CD14-positive monocyte (primary cell): ENCODE results near the gene COL15A1. TPM values are rescaled to one million over a fixed set of nuclear protein-coding genes. Genes with fewer than 3 reads are reported as not detected.

Experiments
- DNase-seq, 3 donors: peaks; one replicate each; pipeline ENCODE4 v3.0.0-alpha.2; 2011 to 2022
- H2AFZ ChIP-seq: 2 replicates; pipeline ENCODE4 v1.6.0; 2012; ENCODE audit warnings: mild to moderate bottlenecking, low read depth, low read length, inconsistent platforms; ENCODE audit not compliant: insufficient read depth, poor library complexity, severe bottlenecking
- H3K27ac ChIP-seq, 2 donors: 1 replicate in 1 of 2; 2 replicates in 1 of 2; pipeline ENCODE4 v1.5.1; 2012 to 2013; ENCODE audit warnings: low read length in 2 of 2, control low read depth in 1 of 2, inconsistent platforms in 1 of 2, low read depth in 1 of 2, mild to moderate bottlenecking in 1 of 2
- H3K27me3 ChIP-seq, 2 donors: one replicate each; pipeline versions ENCODE4 v1.6.0 to v1.6.1; 2011 to 2013; ENCODE audit warnings: low read length in 2 of 2; ENCODE audit not compliant: control insufficient read depth in 2 of 2, insufficient read depth in 2 of 2
- H3K36me3 ChIP-seq, 2 donors: replicated peaks in 1 of 2; 1 replicate in 1 of 2; 2 replicates in 1 of 2; pipeline versions ENCODE4 v1.5.1 to v1.6.1; 2012 to 2013; ENCODE audit warnings: low read length in 2 of 2, control low read depth in 1 of 2, inconsistent platforms in 1 of 2, mild to moderate bottlenecking in 1 of 2; ENCODE audit not compliant: insufficient read depth in 2 of 2, control insufficient read depth in 1 of 2
- H3K4me1 ChIP-seq, 2 donors: 1 replicate in 1 of 2; 2 replicates in 1 of 2; pipeline versions ENCODE4 v1.5.1 to v1.6.1; 2012 to 2013; ENCODE audit warnings: low read length in 2 of 2, control low read depth in 1 of 2, inconsistent platforms in 1 of 2, mild to moderate bottlenecking in 1 of 2, moderate library complexity in 1 of 2; ENCODE audit not compliant: insufficient read depth in 2 of 2, control insufficient read depth in 1 of 2
- H3K4me2 ChIP-seq: replicated peaks from 2 replicates; pipeline ENCODE3; 2012; ENCODE audit warnings: low read length, moderate library complexity, mild to moderate bottlenecking; ENCODE audit not compliant: poor library complexity, severe bottlenecking; ENCODE audit errors: extremely low read depth
- H3K4me3 ChIP-seq, 3 experiments: fragments of 200-600 bp in 1 of 3; sonication (generic) in 1 of 3; replicated peaks in 1 of 3; 1 replicate in 2 of 3; 2 replicates in 1 of 3; pipeline ENCODE4 v1.5.1; 2011 to 2013; ENCODE audit warnings: low read length in 3 of 3, mild to moderate bottlenecking in 3 of 3, control low read depth in 2 of 3, low read depth in 2 of 3, inconsistent platforms in 1 of 3, moderate library complexity in 1 of 3
- H3K79me2 ChIP-seq: 2 replicates; pipeline ENCODE4 v1.6.0; 2012; ENCODE audit warnings: mild to moderate bottlenecking, control low read depth, inconsistent platforms, low read length, moderate library complexity; ENCODE audit not compliant: insufficient read depth
- H3K9ac ChIP-seq: 2 replicates; pipeline ENCODE4 v1.6.0; 2017; ENCODE audit warnings: low read length, mild to moderate bottlenecking; ENCODE audit not compliant: insufficient read depth, poor library complexity, severe bottlenecking
- H3K9me3 ChIP-seq, 2 donors: replicated peaks in 1 of 2; 1 replicate in 1 of 2; 2 replicates in 1 of 2; pipeline versions ENCODE4 v1.5.1 to v1.6.1; 2012 to 2013; ENCODE audit warnings: low read length in 2 of 2, control low read depth in 1 of 2; ENCODE audit not compliant: control insufficient read depth in 1 of 2, insufficient read depth in 1 of 2
- H4K20me1 ChIP-seq: 2 replicates; pipeline ENCODE4 v1.6.0; 2012; ENCODE audit warnings: mild to moderate bottlenecking, low read length, control low read depth, moderate library complexity; ENCODE audit not compliant: insufficient read depth
- H3K27ac Mint-ChIP-seq, 7 donors: one replicate each; pipeline ENCODE4 v1.8.0; 2020; ENCODE audit warnings: mild to moderate bottlenecking in 7 of 7, mixed read lengths in 7 of 7, moderate library complexity in 6 of 7, inconsistent platforms in 2 of 7
- H3K27me3 Mint-ChIP-seq, 3 donors: one replicate each; pipeline ENCODE4 v1.8.0; 2021 to 2022; ENCODE audit warnings: low read depth in 3 of 3, mild to moderate bottlenecking in 3 of 3, mixed read lengths in 3 of 3, moderate library complexity in 3 of 3, inconsistent platforms in 1 of 3
- H3K36me3 Mint-ChIP-seq, 2 donors: one replicate each; pipeline ENCODE4 v1.8.0; 2020; ENCODE audit warnings: mixed read lengths in 2 of 2, inconsistent platforms in 1 of 2, mild to moderate bottlenecking in 1 of 2
- H3K4me1 Mint-ChIP-seq: one replicate; pipeline ENCODE4 v1.8.0; 2020; ENCODE audit warnings: mild to moderate bottlenecking, mixed read lengths
- H3K4me3 Mint-ChIP-seq, 2 donors: one replicate each; pipeline ENCODE4 v1.8.0; 2020; ENCODE audit warnings: mild to moderate bottlenecking in 2 of 2, mixed read lengths in 2 of 2, moderate library complexity in 1 of 2
- H3K9me3 Mint-ChIP-seq, 7 donors: one replicate each; pipeline ENCODE4 v1.8.0; 2020 to 2022; ENCODE audit warnings: mixed read lengths in 7 of 7, mild to moderate bottlenecking in 6 of 7, moderate library complexity in 6 of 7, inconsistent platforms in 2 of 7
- WGBS: methylation state at CpG from one replicate; pipeline ENCODE4 v1.1.5; 2013; ENCODE audit warnings: missing lambda C conversion rate; ENCODE audit not compliant: insufficient coverage; 5-methylcytosine and 5-hydroxymethylcytosine counted together
- intact Hi-C, 2 donors: fragments of 100-400 bp; cut with micrococcal nuclease; formaldehyde crosslinking; loops; one replicate each; pipeline versions ENCODE4 v1.15.0 to v1.15.1; 2023
- polyA plus RNA-seq, 3 donors: library from polyadenylated mRNA; depleted of rRNA in 1 of 3; unstranded in 2 of 3; stranded (reverse) in 1 of 3; fragments of 300-500 nt in 2 of 3; fragments of >200 nt in 1 of 3; fragmentation: Illumina TruSeq in 2 of 3; gene quantifications; 1 replicate in 2 of 3; 2 replicates in 1 of 3; pipeline ENCODE4 v1.2.3, GENCODE V29; 2012 to 2021
- TF ChIP-seq, protein P1 (sequence below): fragments of 200-600 bp; IDR thresholded peaks from one replicate; pipeline ENCODE4 v1.8.0; 2022; ENCODE audit warnings: antibody characterized with exemption, mild to moderate bottlenecking

The COL15A1 gene
- polyA plus RNA-seq, 3 donors, result 0.03 to 0.14 (median 0.11) TPM

- WGBS, result under 1% methylated on average over 55 of the region's 60 CpGs
- H3K9ac ChIP-seq, result peak within 1 kb of the TSS; percentile 94
- H3K27ac Mint-ChIP-seq, result peak within 1 kb of the TSS; percentile 87 to 98 (median 95)
Observed at GRCh38 chr9:99104459-99105151, 160.9 kb downstream of the COL15A1 start, which contains the start of gene TGFBR1. Gene TGFBR1 (plus strand): TSS chr9:99105113. CDS start chr9:99105206, 93 bp downstream.

More at GRCh38 chr9:99104459-99105151, 160.9 kb downstream of the COL15A1 start, which contains the start of gene TGFBR1:
- Mint-ChIP-seq H3K4me3 (peak within 1 kb of the TSS; percentile 96 to 99), H3K27me3 (peaks cover 0 to 5% (median 0%) of the 10 kb centered on the region in 3 donors), H3K9me3 (peaks cover 0 to 3% (median 0%) of the 10 kb centered on the region in 7 donors), H3K4me1 (peaks cover 50% of the 10 kb centered on the region), H3K36me3 (peaks cover 2 to 6% of the 10 kb centered on the region in 2 donors)
- intact Hi-C loops, result loop anchor here (2.0 to 10.0 kb wide), 3 partner anchors 34 to 110 kb away; no protein-coding TSS in a partner anchor
- peak; percentile 82 to 88 (median 83) for DNase-seq
- Histone ChIP-seq H3K4me2 (peak within 1 kb of the TSS; percentile 89), H3K4me3 (peak within 1 kb of the TSS; percentile 74 to 96 (median 85)), H3K4me1 (peaks cover 47 to 52% of the 10 kb centered on the region in 2 donors), H3K27ac (peak within 1 kb of the TSS; percentile 68 to 94), H3K79me2 (peaks cover 42% of the 10 kb centered on the region), H3K36me3 (no peaks in the 10 kb centered on the region), H4K20me1 (peaks cover 8% of the 10 kb centered on the region), H3K9me3 (no peaks in the 10 kb centered on the region), H3K27me3 (no peaks in the 10 kb centered on the region), H2AFZ (peak within 1 kb of the TSS; percentile 79)
- TF ChIP-seq, protein P1, sequence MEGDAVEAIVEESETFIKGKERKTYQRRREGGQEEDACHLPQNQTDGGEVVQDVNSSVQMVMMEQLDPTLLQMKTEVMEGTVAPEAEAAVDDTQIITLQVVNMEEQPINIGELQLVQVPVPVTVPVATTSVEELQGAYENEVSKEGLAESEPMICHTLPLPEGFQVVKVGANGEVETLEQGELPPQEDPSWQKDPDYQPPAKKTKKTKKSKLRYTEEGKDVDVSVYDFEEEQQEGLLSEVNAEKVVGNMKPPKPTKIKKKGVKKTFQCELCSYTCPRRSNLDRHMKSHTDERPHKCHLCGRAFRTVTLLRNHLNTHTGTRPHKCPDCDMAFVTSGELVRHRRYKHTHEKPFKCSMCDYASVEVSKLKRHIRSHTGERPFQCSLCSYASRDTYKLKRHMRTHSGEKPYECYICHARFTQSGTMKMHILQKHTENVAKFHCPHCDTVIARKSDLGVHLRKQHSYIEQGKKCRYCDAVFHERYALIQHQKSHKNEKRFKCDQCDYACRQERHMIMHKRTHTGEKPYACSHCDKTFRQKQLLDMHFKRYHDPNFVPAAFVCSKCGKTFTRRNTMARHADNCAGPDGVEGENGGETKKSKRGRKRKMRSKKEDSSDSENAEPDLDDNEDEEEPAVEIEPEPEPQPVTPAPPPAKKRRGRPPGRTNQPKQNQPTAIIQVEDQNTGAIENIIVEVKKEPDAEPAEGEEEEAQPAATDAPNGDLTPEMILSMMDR, result no peak
